Neural progenitor cell (in vitro differentiated cells): Measurements from ENCODE around the gene PIWIL1.

Source experiments
- CTCF ChIP-seq: fragments of 200-600 bp; sonication (generic); IDR thresholded peaks from 2 replicates; pipeline ENCODE4 v1.5.1; 2017; ENCODE audit warnings: antibody characterized with exemption, mild to moderate bottlenecking
- EZH2 ChIP-seq: fragments of 200-600 bp; sonication (generic); IDR thresholded peaks from 2 replicates; pipeline ENCODE4 v1.6.1; 2017; ENCODE audit warnings: antibody characterized with exemption, mild to moderate bottlenecking, moderate library complexity
- EZH2phosphoT487 ChIP-seq: fragments of 200-600 bp; sonication (generic); IDR thresholded peaks from 2 replicates; pipeline ENCODE4 v1.6.1; 2017; ENCODE audit warnings: antibody characterized with exemption

- TF ChIP-seq EZH2phosphoT487 (no peak), CTCF (no peak), EZH2 (no peak)
These were observed 49.5 kb upstream of the PIWIL1 start for GRCh38 chr12:130288206-130288605.
